HepG2 (cell line): Measurements from ENCODE around the gene FUCA1. TPM values are rescaled to one million over a fixed set of nuclear protein-coding genes. Genes with fewer than 3 reads are reported as not detected.
A peak's percentile ranks its signal among the peaks of the same experiment; 100 is the strongest.

Experiments
- MAFF ChIP-seq: IDR thresholded peaks from 2 replicates; pipeline ENCODE4 v1.6.1; 2011; ENCODE audit warnings: low read depth, low read length, improper control_type of control experiment
- ZBTB7A ChIP-seq: sonication (generic); formaldehyde crosslinking; IDR thresholded peaks from 2 replicates; pipeline ENCODE4 v1.8.0; 2022; ENCODE audit warnings: mild to moderate bottlenecking, missing genetic modification reagents
- ZC3H4 ChIP-seq: sonication (generic); formaldehyde crosslinking; IDR thresholded peaks from 2 replicates; pipeline ENCODE4 v1.4.0; 2020; ENCODE audit warnings: missing genetic modification reagents, borderline replicate concordance
- ZNF318 ChIP-seq: sonication (generic); formaldehyde crosslinking; IDR thresholded peaks from 2 replicates; pipeline ENCODE4 v1.4.0; 2020; ENCODE audit warnings: mild to moderate bottlenecking, missing genetic modification reagents
- polyA plus RNA-seq, 8 experiments: library from polyadenylated mRNA; depleted of rRNA in 3 of 8; stranded (reverse) in 7 of 8; unstranded in 1 of 8; fragments of >200 nt; fragmentation: Illumina TruSeq in 4 of 8; extraction: Trizol in 4 of 8; gene quantifications; 2 replicates each; pipeline versions ENCODE4 v1.2.1 to v1.2.3, GENCODE V29; 2011 to 2016; ENCODE audit warnings: low read depth in 4 of 8, missing spikeins in 1 of 8, mixed read lengths in 1 of 8; ENCODE audit not compliant: insufficient read depth in 1 of 8
- total RNA-seq, 5 experiments: library from RNA; depleted of rRNA; stranded (reverse); fragments of >200 nt; fragmentation: Illumina TruSeq; extraction: Trizol; gene quantifications; 2 replicates each; pipeline ENCODE4 v1.2.3, GENCODE V29; 2016; ENCODE audit warnings: low read depth in 1 of 5
- TF ChIP-seq, protein P1 (sequence below): conservative IDR thresholded peaks from 2 replicates; pipeline ENCODE4 v1.6.1; 2018; ENCODE audit warnings: missing genetic modification reagents

FUCA1 gene
- total and polyA plus RNA-seq, 2 of the 13 experiments (the other 11 are each of a cell fraction or from before 2014, with no cell fraction given) = 32.7 to 33.6 TPM

GRCh38 chr1:23823767-23824166 is 44.3 kb downstream of the FUCA1 start (continued):
- TF ChIP-seq ZC3H4 (CRISPR knock-in tag) (peak; percentile 47; the same call in 1 of the 2 replicates), ZNF318 (CRISPR knock-in tag) (no peak), ZBTB7A (CRISPR knock-in tag) (no peak), MAFF (no peak)
- TF ChIP-seq, protein P1, sequence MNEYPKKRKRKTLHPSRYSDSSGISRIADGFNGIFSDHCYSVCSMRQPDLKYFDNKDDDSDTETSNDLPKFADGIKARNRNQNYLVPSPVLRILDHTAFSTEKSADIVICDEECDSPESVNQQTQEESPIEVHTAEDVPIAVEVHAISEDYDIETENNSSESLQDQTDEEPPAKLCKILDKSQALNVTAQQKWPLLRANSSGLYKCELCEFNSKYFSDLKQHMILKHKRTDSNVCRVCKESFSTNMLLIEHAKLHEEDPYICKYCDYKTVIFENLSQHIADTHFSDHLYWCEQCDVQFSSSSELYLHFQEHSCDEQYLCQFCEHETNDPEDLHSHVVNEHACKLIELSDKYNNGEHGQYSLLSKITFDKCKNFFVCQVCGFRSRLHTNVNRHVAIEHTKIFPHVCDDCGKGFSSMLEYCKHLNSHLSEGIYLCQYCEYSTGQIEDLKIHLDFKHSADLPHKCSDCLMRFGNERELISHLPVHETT (CRISPR knock-in tag) = no peak
